ENCODE data around the gene PROCA1. TPM values are rescaled to one million over a fixed set of nuclear protein-coding genes. Genes with fewer than 3 reads are reported as not detected.

Gene PROCA1
- total and polyA plus RNA-seq, 2 of the 13 experiments (the other 11 are each of a cell fraction or from before 2014, with no cell fraction given), result 0.73 to 1.5 TPM

DNA sequence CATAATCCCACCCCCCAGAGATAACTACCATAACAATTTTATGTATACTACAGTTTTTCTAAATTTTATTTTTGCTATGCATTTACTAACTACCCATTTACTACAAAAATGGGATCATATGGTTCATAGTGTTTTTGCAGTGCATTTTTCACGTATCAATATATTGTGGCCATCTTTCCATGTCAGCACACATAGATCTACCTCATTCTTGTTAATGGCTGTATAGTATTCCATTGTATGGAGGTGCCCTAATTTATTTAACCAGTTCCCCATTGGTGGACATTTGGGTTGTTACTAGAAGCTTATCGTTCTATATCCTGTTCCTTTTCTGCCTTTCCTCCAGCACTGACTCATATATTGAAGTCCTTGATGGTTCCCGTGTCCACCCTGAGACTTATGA is 22.7 kb downstream of the PROCA1 start (continued):
- TF ChIP-seq TCF12 (IDR thresholded peaks at IDR 0.05) (no peak), TCF12 (CRISPR knock-in tag; IDR thresholded peaks at IDR 0.05) (no peak)
- TF ChIP-seq, protein P1, sequence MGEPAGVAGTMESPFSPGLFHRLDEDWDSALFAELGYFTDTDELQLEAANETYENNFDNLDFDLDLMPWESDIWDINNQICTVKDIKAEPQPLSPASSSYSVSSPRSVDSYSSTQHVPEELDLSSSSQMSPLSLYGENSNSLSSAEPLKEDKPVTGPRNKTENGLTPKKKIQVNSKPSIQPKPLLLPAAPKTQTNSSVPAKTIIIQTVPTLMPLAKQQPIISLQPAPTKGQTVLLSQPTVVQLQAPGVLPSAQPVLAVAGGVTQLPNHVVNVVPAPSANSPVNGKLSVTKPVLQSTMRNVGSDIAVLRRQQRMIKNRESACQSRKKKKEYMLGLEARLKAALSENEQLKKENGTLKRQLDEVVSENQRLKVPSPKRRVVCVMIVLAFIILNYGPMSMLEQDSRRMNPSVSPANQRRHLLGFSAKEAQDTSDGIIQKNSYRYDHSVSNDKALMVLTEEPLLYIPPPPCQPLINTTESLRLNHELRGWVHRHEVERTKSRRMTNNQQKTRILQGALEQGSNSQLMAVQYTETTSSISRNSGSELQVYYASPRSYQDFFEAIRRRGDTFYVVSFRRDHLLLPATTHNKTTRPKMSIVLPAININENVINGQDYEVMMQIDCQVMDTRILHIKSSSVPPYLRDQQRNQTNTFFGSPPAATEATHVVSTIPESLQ (CRISPR knock-in tag; conservative IDR thresholded peaks at IDR 0.05), result no peak

DNA sequence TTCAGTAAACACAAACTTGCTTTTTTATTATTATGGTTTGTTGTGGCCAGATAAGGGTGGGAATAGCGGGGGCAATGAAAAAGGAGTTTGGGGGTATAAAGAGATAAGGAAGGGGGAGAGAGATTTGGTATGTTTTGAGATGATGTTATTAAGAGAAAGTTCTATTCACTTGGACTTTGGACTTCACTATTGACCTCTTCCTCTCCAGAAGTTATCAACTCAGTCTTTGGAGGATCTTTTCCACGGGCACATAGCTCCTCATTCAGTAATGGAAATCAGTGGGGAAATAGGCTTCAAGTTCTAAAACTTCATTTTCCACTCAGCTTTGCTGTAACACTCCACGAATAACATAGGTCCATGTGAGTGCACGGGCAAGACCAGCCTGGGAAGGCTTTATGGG is 23.2 kb downstream of the PROCA1 start:
- TF ChIP-seq HNF4A (CRISPR knock-in tag; IDR thresholded peaks at IDR 0.05) (0 out of 2 replicates have a peak, but pooled peaks have one; percentile 16), ZMAT3 (CRISPR knock-in tag; conservative IDR thresholded peaks at IDR 0.05) (no peak), KLF13 (CRISPR knock-in tag; IDR thresholded peaks at IDR 0.05) (no peak), ZNF572 (CRISPR knock-in tag; IDR thresholded peaks at IDR 0.05) (no peak), ZNF501 (CRISPR knock-in tag; IDR thresholded peaks at IDR 0.05) (no peak), ZFY (CRISPR knock-in tag; IDR thresholded peaks at IDR 0.05) (no peak), ZBTB3 (CRISPR knock-in tag; IDR thresholded peaks at IDR 0.05; ENCODE audit: borderline replicate concordance, low read depth) (no peak), RFX3 (CRISPR knock-in tag; IDR thresholded peaks at IDR 0.05) (no peak), ISL2 (CRISPR knock-in tag; IDR thresholded peaks at IDR 0.05) (no peak), RXRA (CRISPR knock-in tag; IDR thresholded peaks at IDR 0.05) (no peak), ZNF432 (CRISPR knock-in tag; IDR thresholded peaks at IDR 0.05; ENCODE audit: borderline replicate concordance) (no peak), HNRNPK (IDR thresholded peaks at IDR 0.05; ENCODE audit: low read depth, low read length, poor library complexity, severe bottlenecking) (peak; percentile 66), THYN1 (CRISPR knock-in tag; IDR thresholded peaks at IDR 0.05; ENCODE audit: borderline replicate concordance, low read depth) (no peak), FOXM1 (CRISPR knock-in tag; IDR thresholded peaks at IDR 0.05) (no peak), ZNF652 (CRISPR knock-in tag; IDR thresholded peaks at IDR 0.05; ENCODE audit: borderline replicate concordance, low read depth) (peak; percentile 60; the same call in 1 of the 2 replicates), SATB2 (CRISPR knock-in tag; IDR thresholded peaks at IDR 0.05) (no peak)
- TF ChIP-seq, protein P2, sequence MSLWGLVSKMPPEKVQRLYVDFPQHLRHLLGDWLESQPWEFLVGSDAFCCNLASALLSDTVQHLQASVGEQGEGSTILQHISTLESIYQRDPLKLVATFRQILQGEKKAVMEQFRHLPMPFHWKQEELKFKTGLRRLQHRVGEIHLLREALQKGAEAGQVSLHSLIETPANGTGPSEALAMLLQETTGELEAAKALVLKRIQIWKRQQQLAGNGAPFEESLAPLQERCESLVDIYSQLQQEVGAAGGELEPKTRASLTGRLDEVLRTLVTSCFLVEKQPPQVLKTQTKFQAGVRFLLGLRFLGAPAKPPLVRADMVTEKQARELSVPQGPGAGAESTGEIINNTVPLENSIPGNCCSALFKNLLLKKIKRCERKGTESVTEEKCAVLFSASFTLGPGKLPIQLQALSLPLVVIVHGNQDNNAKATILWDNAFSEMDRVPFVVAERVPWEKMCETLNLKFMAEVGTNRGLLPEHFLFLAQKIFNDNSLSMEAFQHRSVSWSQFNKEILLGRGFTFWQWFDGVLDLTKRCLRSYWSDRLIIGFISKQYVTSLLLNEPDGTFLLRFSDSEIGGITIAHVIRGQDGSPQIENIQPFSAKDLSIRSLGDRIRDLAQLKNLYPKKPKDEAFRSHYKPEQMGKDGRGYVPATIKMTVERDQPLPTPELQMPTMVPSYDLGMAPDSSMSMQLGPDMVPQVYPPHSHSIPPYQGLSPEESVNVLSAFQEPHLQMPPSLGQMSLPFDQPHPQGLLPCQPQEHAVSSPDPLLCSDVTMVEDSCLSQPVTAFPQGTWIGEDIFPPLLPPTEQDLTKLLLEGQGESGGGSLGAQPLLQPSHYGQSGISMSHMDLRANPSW (CRISPR knock-in tag; IDR thresholded peaks at IDR 0.05; ENCODE audit: borderline replicate concordance), result no peak
- H3K9ac ChIP-seq (ENCODE audit: insufficient read depth, low read depth, low read length), result no peak overlapping the region
- CTCF ChIA-PET (ENCODE audit: low intra/inter-chr PET ratio, low total read pairs), result interaction anchor here (1.7 kb wide), 1 partner anchor 61 kb away, joined by 4 read pairs; no protein-coding TSS in a partner anchor
- H4K20me1 ChIP-seq (ENCODE audit: insufficient read depth, low read length), result no peaks in the 10 kb centered on the region
- no peaks in the 10 kb centered on the region for H3K27me3 ChIP-seq (ENCODE audit: control insufficient read depth in 1 of 2, insufficient read depth in 2 of 2, low read length in 2 of 2)
- 90% methylated on average over 4 of the region's 4 CpGs for WGBS (ENCODE audit: low lambda C conversion rate)
- H3K4me1 ChIP-seq (ENCODE audit: insufficient read depth, low read length), result 0 out of 2 replicates have a peak, but pooled peaks cover 7% of the 10 kb centered on the region
- H3K9me3 ChIP-seq (ENCODE audit: low read length), result no peaks in the 10 kb centered on the region
- no peak overlapping the region for H2AFZ ChIP-seq (ENCODE audit: low read length)
- BruUV-seq (replicated peaks), result no TSS peak
- FAIRE-seq (no peak), ATAC-seq (no peak), DNase-seq (ENCODE audit: low spot score) (no peak)
- peaks cover 45 to 80% of the 10 kb centered on the region in 2 experiments for H3K36me3 ChIP-seq (replicated peaks in 1 of 2; ENCODE audit: control insufficient read depth in 1 of 2, insufficient read depth in 2 of 2, low read length in 2 of 2)
- no peak overlapping the region for H3K4me3 ChIP-seq (replicated peaks in 1 of 3; ENCODE audit: insufficient read depth in 1 of 3, low read depth in 2 of 3, low read length in 3 of 3)
- POLR2A ChIA-PET, result interaction anchor here (0.7 to 2.9 kb wide), 4 partner anchors 10 to 45 kb away, joined by 3 to 13 read pairs (median 6); partner anchors contain the start of gene RPL23A
- H3K4me2 ChIP-seq (ENCODE audit: low read depth, low read length), result no peak overlapping the region
- intact Hi-C loops (cut with micrococcal nuclease; ENCODE audit: unreplicated experiment) (no loop called here), in situ Hi-C loops (cut with HindIII; ENCODE audit: extremely low pct_ligation_motif_present, low pct_unique_long_range_greater_than_20kb) (no loop called here)
- no peaks in the 10 kb centered on the region for H3K79me2 ChIP-seq (ENCODE audit: insufficient read depth, low read length)
- no peak overlapping the region for H3K27ac ChIP-seq (ENCODE audit: extremely low read length, insufficient read depth, low read length)

Data from HepG2 (cell line).